Subcutaneous abdominal adipose tissue (tissue), 5 donors: ENCODE data around the gene C1QTNF1.

ENCODE experiments used
- H3K27ac ChIP-seq: one replicate; pipeline ENCODE4 v1.7.0; 2013; ENCODE audit warnings: low read depth, mild to moderate bottlenecking, inconsistent platforms, low read length, moderate library complexity
- H3K27me3 ChIP-seq, 5 donors: one replicate each; pipeline ENCODE4 v1.7.0; 2013; ENCODE audit warnings: low read length in 5 of 5, inconsistent platforms in 1 of 5; ENCODE audit not compliant: control insufficient read depth in 5 of 5, insufficient read depth in 4 of 5
- H3K36me3 ChIP-seq, 5 donors: one replicate each; pipeline ENCODE4 v1.7.0; 2013; ENCODE audit warnings: low read length in 5 of 5; ENCODE audit not compliant: control insufficient read depth in 5 of 5, insufficient read depth in 5 of 5
- H3K4me1 ChIP-seq, 5 donors: one replicate each; pipeline ENCODE4 v1.7.0; 2013; ENCODE audit warnings: low read length in 5 of 5, mild to moderate bottlenecking in 3 of 5, moderate library complexity in 1 of 5; ENCODE audit not compliant: control insufficient read depth in 5 of 5, insufficient read depth in 5 of 5
- H3K4me3 ChIP-seq, 5 donors: one replicate each; pipeline ENCODE4 v1.7.0; 2013; ENCODE audit warnings: low read length in 5 of 5, low read depth in 1 of 5
- H3K9ac ChIP-seq, 5 donors: one replicate each; pipeline ENCODE4 v1.7.0; 2013; ENCODE audit warnings: low read length in 5 of 5, mild to moderate bottlenecking in 4 of 5, moderate library complexity in 3 of 5
- H3K9me3 ChIP-seq, 5 donors: one replicate each; pipeline ENCODE4 v1.7.0; 2013; ENCODE audit warnings: low read length in 5 of 5; ENCODE audit not compliant: control insufficient read depth in 5 of 5
- donor health status: healthy.
- donor health status: healthy.
- donor health status: healthy.
- donor health status: healthy.
- donor health status: healthy.

The C1QTNF1 gene

DNA sequence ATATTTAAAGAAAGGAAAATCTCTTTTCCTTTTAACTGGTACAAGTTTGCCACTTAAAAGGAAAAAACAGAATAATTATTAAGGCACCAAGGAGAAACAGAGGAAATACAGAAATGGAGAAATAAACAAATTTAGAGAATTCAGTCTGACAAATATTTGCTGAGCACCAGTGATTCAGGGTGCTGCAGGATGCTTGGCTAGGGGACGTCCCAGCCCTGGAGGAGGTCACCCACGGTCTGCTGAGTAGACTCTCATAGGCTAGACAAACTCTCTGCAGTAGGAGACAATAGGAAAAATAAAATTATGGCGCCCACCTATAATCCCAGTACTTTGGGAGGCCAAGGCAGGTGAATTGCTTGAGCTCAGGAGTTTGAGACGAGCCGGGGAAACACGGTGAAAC, 15.9 kb downstream of the C1QTNF1 start:
- H3K4me1 ChIP-seq: peaks cover 13 to 47% (median 35%) of the 10 kb centered on the region in 5 donors

DNA sequence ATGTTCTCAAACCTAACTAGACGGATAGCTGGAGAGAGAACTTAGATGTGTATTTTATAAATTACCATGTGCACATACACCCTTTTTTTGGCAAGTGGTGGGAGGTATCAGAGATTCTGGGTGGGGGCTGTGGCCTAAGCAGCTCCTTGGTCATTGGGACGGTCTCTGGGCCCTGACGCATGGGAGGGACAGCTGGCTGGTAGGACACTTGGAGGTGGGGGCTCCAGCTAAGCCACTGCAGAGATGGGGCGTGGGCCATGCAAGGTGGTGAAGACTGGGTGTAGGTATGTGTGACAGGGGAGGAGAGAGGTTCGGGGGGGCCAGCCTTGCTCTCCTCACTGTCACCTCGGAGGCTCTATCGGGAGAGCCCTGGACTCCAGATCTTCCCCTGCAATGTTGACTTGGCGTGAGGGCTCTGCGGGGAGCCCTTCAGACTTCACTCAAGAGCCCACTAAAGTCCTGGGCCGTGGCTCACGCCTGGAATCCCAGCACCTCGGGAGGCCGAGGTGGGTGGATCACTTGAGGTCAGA, 17.1 kb downstream of the C1QTNF1 start:
- peaks cover 0 to 14% (median 9%) of the 10 kb centered on the region in 5 donors for H3K36me3 ChIP-seq
- H3K9me3 ChIP-seq: no peaks in the 10 kb centered on the region
- no peaks in the 10 kb centered on the region for H3K27me3 ChIP-seq
- peak overlapping the region; percentile 65 for H3K27ac ChIP-seq
- no peak overlapping the region for H3K4me3 ChIP-seq
- no peak overlapping the region for H3K9ac ChIP-seq
- peaks cover 13 to 48% (median 34%) of the 10 kb centered on the region in 5 donors for H3K4me1 ChIP-seq

More for the DNA sequence above, 15.9 kb downstream of the C1QTNF1 start:
- Histone ChIP-seq H3K4me3 (no peak overlapping the region), H3K27ac (no peak overlapping the region), H3K27me3 (no peaks in the 10 kb centered on the region), H3K36me3 (peaks cover 0 to 11% (median 9%) of the 10 kb centered on the region in 5 donors), H3K9me3 (no peaks in the 10 kb centered on the region), H3K9ac (no peak overlapping the region)

- H3K9ac ChIP-seq: peak overlapping the region in 1 of 5 donors; percentile 35
- peaks cover 0 to 14% (median 9%) of the 10 kb centered on the region in 5 donors for H3K36me3 ChIP-seq
- peaks cover 14 to 48% (median 34%) of the 10 kb centered on the region in 5 donors for H3K4me1 ChIP-seq
- no peak overlapping the region for H3K4me3 ChIP-seq
- peak overlapping the region; percentile 65 for H3K27ac ChIP-seq
- H3K9me3 ChIP-seq: no peaks in the 10 kb centered on the region
- no peaks in the 10 kb centered on the region for H3K27me3 ChIP-seq
Observed at GRCh38 chr17:79041723-79042420, 17.9 kb downstream of the C1QTNF1 start.

DNA sequence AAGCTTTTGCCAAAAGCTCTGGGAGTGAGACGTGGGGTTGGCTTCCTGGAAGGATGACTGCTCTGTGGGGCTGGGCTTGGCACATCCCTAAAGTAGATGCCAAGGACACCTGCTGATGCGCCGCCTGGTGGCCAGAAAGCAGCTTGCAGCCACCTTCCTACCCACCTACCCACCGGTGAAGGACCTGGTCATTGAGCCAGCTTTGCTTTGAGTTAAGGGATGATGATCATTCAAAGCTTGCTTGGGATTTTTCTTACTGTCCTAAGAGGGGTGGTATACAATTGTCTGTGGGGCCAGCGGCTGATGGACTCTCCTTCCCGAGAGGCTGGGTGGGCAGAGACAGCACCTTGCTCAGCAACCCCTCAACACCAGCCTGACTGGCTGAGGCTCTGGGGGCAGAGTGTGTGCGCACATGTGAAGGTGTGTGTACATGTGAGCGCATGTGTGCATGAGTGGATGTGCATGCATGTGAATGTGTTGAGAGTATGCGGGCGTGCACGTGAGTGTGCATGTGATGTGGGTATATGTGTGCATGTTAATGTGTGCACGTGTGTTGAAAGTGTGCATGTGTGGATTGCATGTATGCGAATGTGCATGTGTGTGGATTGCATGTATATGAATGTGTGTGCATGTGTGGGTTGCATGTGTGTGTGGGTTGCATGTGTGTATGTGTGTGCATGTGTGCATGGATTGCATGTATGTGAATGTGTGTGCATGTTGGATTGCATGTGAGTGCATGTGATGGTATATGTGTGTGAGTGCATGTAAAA, 18.6 kb downstream of the C1QTNF1 start:
- Histone ChIP-seq H3K4me1 (peaks cover 14 to 53% (median 39%) of the 10 kb centered on the region in 5 donors), H3K4me3 (no peak overlapping the region), H3K36me3 (peaks cover 0 to 16% (median 9%) of the 10 kb centered on the region in 5 donors), H3K27ac (peak overlapping the region; percentile 65), H3K27me3 (no peaks in the 10 kb centered on the region), H3K9me3 (no peaks in the 10 kb centered on the region), H3K9ac (no peak overlapping the region)

GRCh38 chr17:79043191-79043930, 19.4 kb downstream of the C1QTNF1 start:
- Histone ChIP-seq H3K27ac (no peak overlapping the region), H3K9ac (no peak overlapping the region), H3K27me3 (no peaks in the 10 kb centered on the region), H3K4me1 (peaks cover 15 to 56% (median 43%) of the 10 kb centered on the region in 5 donors), H3K9me3 (no peaks in the 10 kb centered on the region), H3K36me3 (peaks cover 0 to 22% (median 16%) of the 10 kb centered on the region in 5 donors), H3K4me3 (no peak overlapping the region)

DNA sequence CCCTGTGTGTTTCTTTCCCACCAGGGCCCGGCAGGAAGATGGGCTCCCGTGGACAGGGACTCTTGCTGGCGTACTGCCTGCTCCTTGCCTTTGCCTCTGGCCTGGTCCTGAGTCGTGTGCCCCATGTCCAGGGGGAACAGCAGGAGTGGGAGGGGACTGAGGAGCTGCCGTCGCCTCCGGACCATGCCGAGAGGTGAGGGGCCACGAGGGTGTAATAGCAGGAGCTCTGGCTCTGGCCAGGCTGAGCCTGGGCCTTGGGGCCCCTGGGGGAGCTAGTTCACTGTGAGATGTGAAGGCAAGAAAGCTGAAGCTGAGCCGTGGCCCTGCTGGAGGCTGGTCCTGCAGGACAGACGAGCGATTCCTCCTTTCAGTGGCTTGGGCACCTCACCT, 20.0 kb downstream of the C1QTNF1 start:
- Histone ChIP-seq H3K9ac (no peak overlapping the region), H3K4me3 (no peak overlapping the region), H3K9me3 (no peaks in the 10 kb centered on the region), H3K27ac (no peak overlapping the region), H3K36me3 (peaks cover 0 to 27% (median 16%) of the 10 kb centered on the region in 5 donors), H3K4me1 (peaks cover 12 to 52% (median 44%) of the 10 kb centered on the region in 5 donors), H3K27me3 (no peaks in the 10 kb centered on the region)

DNA sequence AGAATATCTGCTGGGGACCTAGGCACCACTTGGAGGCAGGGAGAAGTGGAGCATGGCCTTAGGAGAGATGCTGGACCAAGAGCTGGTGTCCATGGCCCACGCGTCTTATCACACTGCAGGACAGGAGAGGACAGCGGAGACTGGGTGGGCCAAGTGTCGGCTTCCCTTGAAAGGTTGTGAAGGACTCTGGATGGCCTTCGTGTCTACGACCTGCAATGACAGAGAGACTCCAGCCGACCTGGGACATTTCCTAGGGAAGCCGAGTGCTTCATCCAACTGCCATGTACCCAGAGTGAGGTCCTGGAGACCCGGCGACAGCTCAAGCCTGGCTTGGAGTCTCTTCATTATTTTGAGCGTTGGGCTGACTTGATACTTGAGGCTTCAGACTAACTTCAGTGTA, 20.5 kb downstream of the C1QTNF1 start:
- Histone ChIP-seq H3K36me3 (peaks cover 0 to 31% (median 16%) of the 10 kb centered on the region in 5 donors), H3K4me3 (no peak overlapping the region), H3K9ac (no peak overlapping the region), H3K27ac (no peak overlapping the region), H3K4me1 (peaks cover 12 to 48% (median 42%) of the 10 kb centered on the region in 5 donors), H3K27me3 (no peaks in the 10 kb centered on the region), H3K9me3 (no peaks in the 10 kb centered on the region)

- Histone ChIP-seq H3K27ac (no peak overlapping the region), H3K27me3 (no peaks in the 10 kb centered on the region), H3K9me3 (no peaks in the 10 kb centered on the region), H3K9ac (no peak overlapping the region), H3K4me3 (no peak overlapping the region), H3K36me3 (peaks cover 0 to 38% (median 19%) of the 10 kb centered on the region in 5 donors), H3K4me1 (peaks cover 12 to 48% (median 42%) of the 10 kb centered on the region in 5 donors)
Observed at GRCh38 chr17:79045001-79045729, 21.2 kb downstream of the C1QTNF1 start.

- Histone ChIP-seq H3K27me3 (no peaks in the 10 kb centered on the region), H3K36me3 (peaks cover 0 to 44% (median 21%) of the 10 kb centered on the region in 5 donors), H3K9ac (no peak overlapping the region), H3K27ac (peak overlapping the region; percentile 67), H3K9me3 (no peaks in the 10 kb centered on the region), H3K4me1 (peaks cover 12 to 48% (median 42%) of the 10 kb centered on the region in 5 donors), H3K4me3 (peak overlapping the region in 2 of 5 donors; percentile 6 to 22)
Observed at GRCh38 chr17:79045842-79046196, 21.9 kb downstream of the C1QTNF1 start.
